ENCODE measurements around the gene OR2Y1.

The OR2Y1 gene

GRCh38 chr5:180739271-180739670 lies 587 bp downstream of the OR2Y1 start:
- TF ChIP-seq CTCF (conservative IDR thresholded peaks at IDR 0.05; ENCODE audit: control insufficient read depth, insufficient read depth, low read depth, low read length) = no peak
- peak; percentile 47 for DNase-seq (ENCODE audit: low read depth)
- no peak overlapping the region for H3K4me3 ChIP-seq (ENCODE audit: control insufficient read depth, low read depth, low read length)

DNA sequence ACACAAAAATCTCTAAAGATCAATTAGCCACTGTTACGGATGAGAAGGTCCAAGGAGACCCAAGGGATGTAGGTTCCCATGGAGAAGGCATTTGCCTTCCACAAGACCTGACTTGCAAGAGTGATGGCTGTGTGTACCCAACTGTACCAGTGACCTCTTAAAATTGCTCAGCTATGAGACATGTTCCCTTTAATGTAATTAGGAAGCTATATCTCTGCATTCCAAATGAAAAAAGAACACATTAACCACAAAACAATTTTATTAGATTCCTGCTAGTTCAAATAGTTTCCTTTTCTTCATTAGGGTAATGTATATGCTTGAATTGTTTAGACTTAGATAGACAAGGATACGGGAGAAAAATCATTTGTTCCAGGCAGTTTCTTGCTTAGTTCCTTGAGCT lies 3.3 kb downstream of the OR2Y1 start:
- no peak overlapping the region for H3K4me3 ChIP-seq (ENCODE audit: control insufficient read depth, low read depth, low read length)
- no peak for TF ChIP-seq CTCF (conservative IDR thresholded peaks at IDR 0.05; ENCODE audit: control insufficient read depth, insufficient read depth, low read depth, low read length)
- peak; percentile 5 for DNase-seq (ENCODE audit: low read depth)

DNA sequence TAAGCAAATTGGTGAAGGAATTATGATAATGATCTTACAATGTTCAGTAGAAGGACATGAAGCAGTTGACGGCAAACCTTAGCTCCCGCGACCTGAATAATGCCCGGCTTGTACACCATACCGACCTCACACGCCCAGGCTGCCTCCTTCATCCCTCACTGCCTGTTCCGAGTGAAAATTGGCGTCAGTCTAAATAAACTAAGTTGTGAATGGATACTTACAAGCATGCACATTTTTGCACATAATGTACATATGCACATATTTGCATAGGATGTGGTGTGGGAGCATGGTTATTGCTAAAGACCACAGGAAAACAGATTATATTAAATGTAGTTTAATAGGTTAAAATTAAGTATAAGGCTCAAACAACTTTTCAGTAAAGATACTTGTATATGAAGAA lies 14.9 kb downstream of the OR2Y1 start:
- H3K4me3 ChIP-seq (ENCODE audit: control insufficient read depth, low read depth, low read length) = no peak overlapping the region
- TF ChIP-seq CTCF (conservative IDR thresholded peaks at IDR 0.05; ENCODE audit: control insufficient read depth, insufficient read depth, low read depth, low read length) = no peak
- no peak for DNase-seq (ENCODE audit: low read depth)

DNA sequence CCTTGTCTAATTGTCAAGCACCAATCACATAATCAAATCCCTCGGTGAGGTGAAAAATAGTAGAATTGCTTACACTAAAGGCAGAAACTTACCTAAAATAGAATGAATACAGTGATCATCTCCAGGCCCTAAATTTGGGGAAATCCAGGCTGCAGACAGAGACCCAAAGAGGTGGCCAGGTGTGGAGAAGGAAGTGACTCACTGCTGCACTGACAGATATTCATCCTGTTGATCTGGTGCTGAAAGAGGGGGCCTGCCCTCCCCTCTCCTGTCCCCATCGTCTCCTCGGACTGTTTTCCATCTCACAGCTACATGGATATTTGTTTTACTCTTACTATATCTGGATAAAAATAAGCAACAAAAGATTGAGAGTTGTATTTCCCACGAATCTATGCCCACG lies 15.9 kb downstream of the OR2Y1 start:
- no peak for DNase-seq (ENCODE audit: low read depth)
- no peak overlapping the region for H3K4me3 ChIP-seq (ENCODE audit: control insufficient read depth, low read depth, low read length)
- no peak for TF ChIP-seq CTCF (conservative IDR thresholded peaks at IDR 0.05; ENCODE audit: control insufficient read depth, insufficient read depth, low read depth, low read length)

- no peak overlapping the region for H3K4me3 ChIP-seq (ENCODE audit: control insufficient read depth, low read depth, low read length)
- no peak for DNase-seq (ENCODE audit: low read depth)
- TF ChIP-seq CTCF (conservative IDR thresholded peaks at IDR 0.05; ENCODE audit: control insufficient read depth, insufficient read depth, low read depth, low read length) = no peak
These were observed 19.4 kb downstream of the OR2Y1 start for GRCh38 chr5:180720486-180720885.

DNA sequence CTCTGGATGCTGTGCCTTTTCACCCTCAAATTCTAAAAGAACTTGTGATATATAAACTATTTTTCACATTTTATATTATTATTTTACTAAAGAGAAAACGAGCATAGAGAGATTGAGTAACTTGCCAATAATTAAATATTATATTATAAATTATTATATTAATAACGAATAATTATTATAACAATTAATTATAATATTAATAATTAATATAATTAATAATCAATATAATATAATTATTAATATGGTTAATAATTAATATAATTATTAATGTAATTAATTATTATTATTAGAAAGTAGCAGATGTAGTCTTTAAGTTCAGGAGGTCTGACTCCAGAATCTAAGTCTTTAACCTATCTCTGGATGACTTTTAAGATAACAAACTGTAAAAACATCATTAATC lies 20.1 kb downstream of the OR2Y1 start:
- no peak for TF ChIP-seq CTCF (conservative IDR thresholded peaks at IDR 0.05; ENCODE audit: control insufficient read depth, insufficient read depth, low read depth, low read length)
- H3K4me3 ChIP-seq (ENCODE audit: control insufficient read depth, low read depth, low read length) = no peak overlapping the region
- no peak for DNase-seq (ENCODE audit: low read depth)

DNA sequence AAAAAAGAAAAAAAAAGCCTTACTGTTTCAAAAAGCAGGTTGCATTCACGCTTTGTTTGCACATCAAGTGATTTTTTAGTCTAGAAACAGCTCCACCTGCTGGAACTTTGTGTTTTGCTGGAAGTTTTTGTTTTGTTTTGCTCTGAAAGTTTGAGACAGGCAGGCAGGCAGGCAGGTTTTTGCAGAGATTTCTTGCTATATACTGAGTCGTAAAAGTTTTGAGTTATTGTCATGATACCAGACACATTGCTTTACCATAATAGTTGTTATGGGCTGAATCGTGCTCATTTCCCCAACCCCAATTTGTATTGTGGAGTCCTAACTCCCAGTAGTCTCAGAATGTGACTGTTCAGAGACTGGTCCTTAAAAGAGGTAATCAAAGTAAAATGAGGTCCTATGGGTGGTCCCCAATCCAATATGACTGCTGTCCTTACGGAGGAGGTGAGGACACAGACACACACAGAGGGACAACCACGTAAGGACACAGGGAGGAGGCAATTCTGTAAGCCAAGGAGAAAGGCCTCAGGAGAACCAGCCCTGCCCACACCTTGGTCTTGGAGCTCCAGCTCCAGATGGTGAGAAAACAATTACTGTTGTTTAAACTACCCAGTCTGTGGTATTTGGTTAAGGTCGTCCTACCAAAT lies 20.9 kb downstream of the OR2Y1 start:
- DNase-seq (ENCODE audit: low read depth) = peak; percentile 44
- no peak overlapping the region for H3K4me3 ChIP-seq (ENCODE audit: control insufficient read depth, low read depth, low read length)
- peak; percentile 73 for TF ChIP-seq CTCF (conservative IDR thresholded peaks at IDR 0.05; ENCODE audit: control insufficient read depth, insufficient read depth, low read depth, low read length)
